B cell (primary cell): ENCODE results near the gene KLHL2. TPM values are rescaled to one million over a fixed set of nuclear protein-coding genes. Genes with fewer than 3 reads are reported as not detected.
"Not testable (repeated sequence)": the region's sequence is repeated elsewhere in the genome, so short reads cannot be mapped to it uniquely, and the experiment has no call there.

Experiments used
- ATAC-seq: fragments of 200-7000 bp; cut with Tn5 transposase; one replicate; pipeline ENCODE4 v1.10.0; 2021; ENCODE audit warnings: low read depth, mild to moderate bottlenecking, moderate number of reproducible peaks, moderate library complexity
- CTCF ChIA-PET: fragments of 350-600 bp; sonication (Branson Sonifier 250); formaldehyde crosslinking; loops from one replicate; lab custom pipeline; 2021; ENCODE audit warnings: antibody characterized with exemption, inconsistent platforms; lab: Charles Lee
- POLR2A ChIA-PET: fragments of 350-600 bp; sonication (Branson Sonifier 250); formaldehyde crosslinking; loops from one replicate; lab custom pipeline; 2021; ENCODE audit warnings: antibody characterized with exemption; lab: Charles Lee
- DNase-seq: peaks from one replicate; pipeline ENCODE4 v3.0.0; 2013
- H2AFZ ChIP-seq: 2 replicates; pipeline ENCODE4 v1.6.1; 2012; ENCODE audit warnings: mild to moderate bottlenecking, low read depth, low read length; ENCODE audit not compliant: insufficient read depth, poor library complexity, severe bottlenecking
- H3K27ac ChIP-seq, 2 donors: 1 replicate in 1 of 2; 2 replicates in 1 of 2; pipeline ENCODE4 v1.5.1; 2012 to 2013; ENCODE audit warnings: low read length in 2 of 2, mild to moderate bottlenecking in 2 of 2, moderate library complexity in 1 of 2
- H3K27me3 ChIP-seq, 4 experiments: fragments of 200-600 bp in 1 of 4; sonication (generic) in 1 of 4; replicated peaks in 1 of 4; 1 replicate in 2 of 4; 2 replicates in 2 of 4; pipeline versions ENCODE4 v1.6.1 to v1.7.0; 2013 to 2016; ENCODE audit warnings: low read length in 3 of 4, mild to moderate bottlenecking in 2 of 4, mixed read lengths in 1 of 4, moderate library complexity in 1 of 4; ENCODE audit not compliant: insufficient read depth in 4 of 4, control insufficient read depth in 3 of 4; ENCODE audit errors: control extremely low read depth in 1 of 4
- H3K36me3 ChIP-seq, 2 experiments: replicated peaks in 1 of 2; 1 replicate in 1 of 2; 2 replicates in 1 of 2; pipeline versions ENCODE4 v1.6.1 to v1.7.1; 2013; ENCODE audit warnings: low read length in 1 of 2; ENCODE audit not compliant: insufficient read depth in 2 of 2, control insufficient read depth in 1 of 2; ENCODE audit errors: control extremely low read depth in 1 of 2, extremely low read depth in 1 of 2
- H3K4me1 ChIP-seq, 2 donors: fragments of 200-600 bp in 1 of 2; sonication (generic) in 1 of 2; 1 replicate in 1 of 2; 2 replicates in 1 of 2; pipeline versions ENCODE4 v1.5.1 to v1.6.1; 2013 to 2017; ENCODE audit warnings: low read length in 2 of 2; ENCODE audit not compliant: control insufficient read depth in 2 of 2, insufficient read depth in 2 of 2
- H3K4me2 ChIP-seq: replicated peaks from 2 replicates; pipeline ENCODE3; 2012; ENCODE audit warnings: mild to moderate bottlenecking, low read depth, low read length; ENCODE audit not compliant: poor library complexity, severe bottlenecking
- H3K4me3 ChIP-seq, 5 experiments: fragments of 200-600 bp in 1 of 5; sonication (generic) in 1 of 5; 1 replicate in 3 of 5; 2 replicates in 2 of 5; pipeline versions ENCODE4 v1.5.1 to v1.7.0; 2011 to 2016; ENCODE audit warnings: low read length in 4 of 5, mild to moderate bottlenecking in 4 of 5, low read depth in 2 of 5, control low read depth in 1 of 5, moderate library complexity in 1 of 5; ENCODE audit not compliant: insufficient read depth in 1 of 5; ENCODE audit errors: control extremely low read depth in 1 of 5, extremely low read depth in 1 of 5
- H3K79me2 ChIP-seq: fragments of 200-600 bp; sonication (generic); one replicate; pipeline ENCODE4 v1.6.0; 2016; ENCODE audit warnings: low read length; ENCODE audit not compliant: control insufficient read depth, insufficient read depth
- H3K9ac ChIP-seq: fragments of 200-600 bp; sonication (generic); 2 replicates; pipeline ENCODE4 v1.6.1; 2017; ENCODE audit warnings: mild to moderate bottlenecking, low read length, moderate library complexity
- H3K9me3 ChIP-seq, 3 donors: one replicate each; pipeline versions ENCODE4 v1.6.1 to v1.7.1; 2013; ENCODE audit warnings: low read length in 2 of 3; ENCODE audit not compliant: control insufficient read depth in 2 of 3, insufficient read depth in 1 of 3; ENCODE audit errors: control extremely low read depth in 1 of 3
- H4K20me1 ChIP-seq: 2 replicates; pipeline ENCODE4 v1.6.0; 2012; ENCODE audit warnings: mild to moderate bottlenecking, low read length; ENCODE audit not compliant: insufficient read depth, control insufficient read depth, poor library complexity, severe bottlenecking
- H3K27ac Mint-ChIP-seq: one replicate; pipeline ENCODE4 v1.8.0; 2021; ENCODE audit warnings: mixed read lengths
- H3K27me3 Mint-ChIP-seq: one replicate; pipeline ENCODE4 v1.8.0; 2021; ENCODE audit warnings: mixed read lengths
- H3K4me1 Mint-ChIP-seq: one replicate; pipeline ENCODE4 v1.8.0; 2021; ENCODE audit warnings: mixed read lengths
- H3K4me3 Mint-ChIP-seq: one replicate; pipeline ENCODE4 v1.8.0; 2021; ENCODE audit warnings: mixed read lengths
- H3K9me3 Mint-ChIP-seq: one replicate; pipeline ENCODE4 v1.8.0; 2022; ENCODE audit warnings: mixed read lengths; ENCODE audit not compliant: insufficient read depth
- EZH2 ChIP-seq: IDR thresholded peaks from 2 replicates; pipeline ENCODE4 v1.6.1; 2012; ENCODE audit warnings: borderline replicate concordance, low read depth, mild to moderate bottlenecking, moderate library complexity, low read length; ENCODE audit not compliant: insufficient read depth, poor library complexity, severe bottlenecking
- WGBS: methylation state at CpG from one replicate; pipeline ENCODE4 v1.1.5; 2013; ENCODE audit warnings: missing lambda C conversion rate; ENCODE audit not compliant: insufficient coverage; 5-methylcytosine and 5-hydroxymethylcytosine counted together
- intact Hi-C: fragments of 100-400 bp; cut with micrococcal nuclease; formaldehyde crosslinking; loops from one replicate; pipeline ENCODE4 v1.10.0; 2022
- polyA plus RNA-seq: library from polyadenylated mRNA; depleted of rRNA; stranded (reverse); fragments of >200 nt; gene quantifications from 2 replicates; pipeline ENCODE4 v1.2.3, GENCODE V29; 2012
- total RNA-seq, 2 donors: library from RNA; stranded (reverse); fragments of 120-200 nt in 1 of 2; gene quantifications; 1 replicate in 1 of 2; 2 replicates in 1 of 2; pipeline versions ENCODE4 v1.2.3 to v1.2.4, GENCODE V29; 2013 to 2022
- TF ChIP-seq, protein P1 (sequence below): fragments of 200-600 bp; IDR thresholded peaks from one replicate; pipeline ENCODE4 v1.8.0; 2022; ENCODE audit warnings: antibody characterized with exemption, mild to moderate bottlenecking

The KLHL2 gene
- total and polyA plus RNA-seq, 2 donors (not counting 1 experiment from before 2014, with no cell fraction given) = 7.8 to 77.5 TPM

- Mint-ChIP-seq H3K4me1 (no peaks in the 10 kb centered on the region), H3K27me3 (peaks cover 3% of the 10 kb centered on the region), H3K4me3 (no peak overlapping the region), H3K27ac (no peak overlapping the region), H3K9me3 (no peaks in the 10 kb centered on the region)
- DNase-seq = no peak
- Histone ChIP-seq H3K36me3 (no peaks in the 10 kb centered on the region), H3K4me1 (no peaks in the 10 kb centered on the region), H3K9me3 (no peaks in the 10 kb centered on the region), H3K79me2 (no peaks in the 10 kb centered on the region), H3K4me2 (no peak overlapping the region), H3K27ac (no peak overlapping the region), H3K27me3 (no peaks in the 10 kb centered on the region), H3K4me3 (no peak overlapping the region), H3K9ac (no peak overlapping the region), H4K20me1 (no peaks in the 10 kb centered on the region), H2AFZ (no peak overlapping the region)
- CTCF ChIA-PET = no interaction called here
- ATAC-seq = no peak
- TF ChIP-seq EZH2 = no peak
- TF ChIP-seq, protein P1, sequence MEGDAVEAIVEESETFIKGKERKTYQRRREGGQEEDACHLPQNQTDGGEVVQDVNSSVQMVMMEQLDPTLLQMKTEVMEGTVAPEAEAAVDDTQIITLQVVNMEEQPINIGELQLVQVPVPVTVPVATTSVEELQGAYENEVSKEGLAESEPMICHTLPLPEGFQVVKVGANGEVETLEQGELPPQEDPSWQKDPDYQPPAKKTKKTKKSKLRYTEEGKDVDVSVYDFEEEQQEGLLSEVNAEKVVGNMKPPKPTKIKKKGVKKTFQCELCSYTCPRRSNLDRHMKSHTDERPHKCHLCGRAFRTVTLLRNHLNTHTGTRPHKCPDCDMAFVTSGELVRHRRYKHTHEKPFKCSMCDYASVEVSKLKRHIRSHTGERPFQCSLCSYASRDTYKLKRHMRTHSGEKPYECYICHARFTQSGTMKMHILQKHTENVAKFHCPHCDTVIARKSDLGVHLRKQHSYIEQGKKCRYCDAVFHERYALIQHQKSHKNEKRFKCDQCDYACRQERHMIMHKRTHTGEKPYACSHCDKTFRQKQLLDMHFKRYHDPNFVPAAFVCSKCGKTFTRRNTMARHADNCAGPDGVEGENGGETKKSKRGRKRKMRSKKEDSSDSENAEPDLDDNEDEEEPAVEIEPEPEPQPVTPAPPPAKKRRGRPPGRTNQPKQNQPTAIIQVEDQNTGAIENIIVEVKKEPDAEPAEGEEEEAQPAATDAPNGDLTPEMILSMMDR = no peak
- WGBS = no CpG with 5 or more reads among the region's 4 CpGs
- POLR2A ChIA-PET = no interaction called here
- intact Hi-C loops = no loop called here
Observed at GRCh38 chr4:165184220-165184619, 23.1 kb upstream of the KLHL2 start.

DNA sequence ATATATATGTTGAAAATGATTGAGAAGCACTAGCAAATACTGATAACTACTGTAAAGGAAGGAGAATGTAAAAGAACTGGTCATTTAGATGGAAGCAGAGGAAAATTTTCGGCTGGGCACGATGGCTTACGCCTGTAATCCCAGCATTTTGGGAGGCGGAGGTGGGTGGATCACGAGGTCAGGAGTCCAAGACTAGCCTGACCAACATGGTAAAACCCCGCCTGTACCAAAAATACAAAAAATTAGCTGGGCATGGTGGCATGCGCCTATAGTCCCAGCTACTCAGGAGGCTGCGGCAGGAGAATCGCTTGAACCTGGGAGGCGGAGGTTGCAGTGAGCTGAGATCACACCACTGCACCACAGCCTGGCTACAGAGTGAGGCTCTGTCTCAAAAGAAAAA is 22.4 kb upstream of the KLHL2 start:
- WGBS = 96% methylated on average over 7 of the region's 10 CpGs
- H3K27me3 Mint-ChIP-seq, H3K9me3 Mint-ChIP-seq, H3K27me3 ChIP-seq, H3K36me3 ChIP-seq, H3K27ac ChIP-seq, POLR2A ChIA-PET, ATAC-seq, DNase-seq, H3K9ac ChIP-seq, H4K20me1 ChIP-seq, H3K4me1 Mint-ChIP-seq, H3K4me3 ChIP-seq, H3K79me2 ChIP-seq, H2AFZ ChIP-seq, H3K27ac Mint-ChIP-seq, H3K4me3 Mint-ChIP-seq, H3K4me2 ChIP-seq, H3K9me3 ChIP-seq, H3K4me1 ChIP-seq, intact Hi-C loops: not testable (repeated sequence)
- CTCF ChIA-PET = interaction anchor here (0.7 kb wide), 1 partner anchor 186 kb away, joined by 5 read pairs; no protein-coding TSS in a partner anchor
